ENCODE results near the gene HOTAIR.

The HOTAIR gene

DNA sequence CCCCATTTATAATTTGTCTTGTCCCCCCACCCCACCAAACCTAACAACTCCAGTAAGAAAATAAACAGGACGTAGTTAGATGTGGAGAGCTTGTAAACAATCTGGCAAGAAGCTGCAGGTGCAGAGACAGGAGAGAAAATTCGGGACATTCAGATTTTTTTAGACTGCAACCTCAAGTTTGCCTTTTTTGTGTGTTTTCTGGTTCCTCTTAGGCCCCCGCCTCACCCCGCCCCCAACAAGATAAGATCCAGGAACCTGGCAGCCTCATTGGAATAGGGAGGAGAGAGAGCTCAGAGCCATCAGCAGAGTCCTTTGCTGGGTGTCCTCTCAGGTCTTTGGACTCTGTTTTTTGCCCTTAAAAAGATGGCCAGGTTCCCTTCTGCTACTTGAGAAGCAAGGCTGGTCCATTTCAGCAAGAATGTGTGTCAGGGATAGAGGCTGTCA lies 13.1 kb upstream of the HOTAIR start:
- no peak overlapping the region for H3K4me3 ChIP-seq (ENCODE audit: low read length)
- DNase-seq (ENCODE audit: low read depth), result no peak
- TF ChIP-seq, protein P1, sequence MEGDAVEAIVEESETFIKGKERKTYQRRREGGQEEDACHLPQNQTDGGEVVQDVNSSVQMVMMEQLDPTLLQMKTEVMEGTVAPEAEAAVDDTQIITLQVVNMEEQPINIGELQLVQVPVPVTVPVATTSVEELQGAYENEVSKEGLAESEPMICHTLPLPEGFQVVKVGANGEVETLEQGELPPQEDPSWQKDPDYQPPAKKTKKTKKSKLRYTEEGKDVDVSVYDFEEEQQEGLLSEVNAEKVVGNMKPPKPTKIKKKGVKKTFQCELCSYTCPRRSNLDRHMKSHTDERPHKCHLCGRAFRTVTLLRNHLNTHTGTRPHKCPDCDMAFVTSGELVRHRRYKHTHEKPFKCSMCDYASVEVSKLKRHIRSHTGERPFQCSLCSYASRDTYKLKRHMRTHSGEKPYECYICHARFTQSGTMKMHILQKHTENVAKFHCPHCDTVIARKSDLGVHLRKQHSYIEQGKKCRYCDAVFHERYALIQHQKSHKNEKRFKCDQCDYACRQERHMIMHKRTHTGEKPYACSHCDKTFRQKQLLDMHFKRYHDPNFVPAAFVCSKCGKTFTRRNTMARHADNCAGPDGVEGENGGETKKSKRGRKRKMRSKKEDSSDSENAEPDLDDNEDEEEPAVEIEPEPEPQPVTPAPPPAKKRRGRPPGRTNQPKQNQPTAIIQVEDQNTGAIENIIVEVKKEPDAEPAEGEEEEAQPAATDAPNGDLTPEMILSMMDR (conservative IDR thresholded peaks at IDR 0.05; ENCODE audit: low read depth, low read length), result no peak

DNA sequence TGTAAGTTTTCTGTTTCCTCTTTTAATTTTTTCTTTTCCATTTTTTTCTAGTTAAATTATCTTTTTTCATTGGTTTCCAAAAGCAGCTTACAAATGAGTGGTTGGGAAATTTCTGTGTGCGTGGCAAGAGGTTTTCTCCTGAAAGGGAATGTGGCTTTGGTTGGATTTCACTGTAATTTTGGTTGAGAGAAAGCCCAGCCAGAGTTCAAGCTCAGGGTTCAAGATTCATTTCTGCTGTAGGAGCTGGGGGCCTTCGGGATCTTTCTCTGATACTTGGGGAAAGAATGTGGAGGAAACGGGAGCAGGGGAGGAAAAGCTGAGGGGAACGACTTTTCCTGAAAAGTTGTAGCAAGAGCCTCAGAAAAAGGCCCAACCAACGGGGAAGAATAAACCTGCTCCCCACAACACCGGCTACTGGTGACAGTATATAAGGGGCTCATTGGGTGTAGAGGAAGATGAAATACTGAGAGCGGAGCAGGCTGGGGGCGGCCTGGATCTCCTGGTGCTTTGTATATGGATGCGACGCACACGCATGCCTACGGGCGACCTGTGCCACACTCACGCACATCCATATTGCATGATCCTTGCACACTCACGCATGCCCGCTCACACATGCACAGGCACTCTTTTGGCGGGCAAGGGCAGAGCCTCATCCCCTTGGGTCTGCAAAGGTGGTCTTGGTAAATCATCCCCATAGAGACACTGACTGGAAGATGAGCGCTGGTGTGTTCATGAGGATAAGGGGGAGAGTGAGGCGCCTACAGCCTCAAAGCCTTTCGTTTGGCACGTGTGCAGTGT lies 12.1 kb upstream of the HOTAIR start:
- TF ChIP-seq, protein P1 (conservative IDR thresholded peaks at IDR 0.05; ENCODE audit: low read depth, low read length), result no peak
- no peak for DNase-seq (ENCODE audit: low read depth)
- no peak overlapping the region for H3K4me3 ChIP-seq (ENCODE audit: low read length)

DNA sequence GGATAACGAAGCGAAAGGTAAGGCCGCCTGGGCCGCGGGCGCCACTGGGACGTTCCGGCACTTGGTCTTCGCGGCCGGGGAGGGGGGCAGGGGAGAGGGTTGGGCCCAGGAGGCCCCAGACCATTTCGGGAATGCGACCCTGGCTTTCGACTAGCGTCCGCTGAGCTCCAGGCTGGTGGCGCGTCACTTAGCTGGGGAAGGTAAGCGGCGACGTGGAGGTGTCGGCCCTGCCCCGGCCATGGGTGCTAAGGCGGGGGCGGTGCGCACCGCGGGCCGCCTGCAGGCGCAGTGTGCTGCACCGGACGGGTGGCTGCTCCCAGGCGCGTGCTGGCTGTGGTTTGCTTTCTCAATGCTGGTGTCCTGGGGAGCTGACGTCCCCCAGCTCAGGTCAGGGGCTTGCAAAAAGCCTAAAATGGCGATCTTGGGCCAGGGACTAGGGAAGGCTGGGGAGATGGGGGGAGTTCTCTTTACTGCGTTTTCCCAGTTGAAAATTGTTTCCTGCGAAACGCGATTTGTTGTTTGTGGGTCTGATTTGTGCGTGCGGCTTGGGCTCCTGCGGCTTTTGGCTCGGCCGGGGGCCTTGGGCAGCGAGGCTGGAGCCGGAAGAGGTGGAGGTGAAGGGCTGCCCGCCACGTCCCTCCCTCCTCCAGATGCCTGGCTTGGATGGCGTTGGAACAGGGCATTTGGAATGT lies 11.4 kb upstream of the HOTAIR start:
- H3K4me3 ChIP-seq (ENCODE audit: low read length), result no peak overlapping the region
- no peak for DNase-seq (ENCODE audit: low read depth)
- TF ChIP-seq, protein P1 (conservative IDR thresholded peaks at IDR 0.05; ENCODE audit: low read depth, low read length), result no peak

DNA sequence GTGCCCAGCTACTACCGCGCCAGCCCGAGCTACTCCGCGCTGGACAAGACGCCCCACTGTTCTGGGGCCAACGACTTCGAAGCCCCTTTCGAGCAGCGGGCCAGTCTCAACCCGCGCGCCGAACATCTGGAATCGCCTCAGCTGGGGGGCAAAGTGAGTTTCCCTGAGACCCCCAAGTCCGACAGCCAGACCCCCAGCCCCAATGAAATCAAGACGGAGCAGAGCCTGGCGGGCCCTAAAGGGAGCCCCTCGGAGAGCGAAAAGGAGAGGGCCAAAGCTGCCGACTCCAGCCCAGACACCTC lies 10.9 kb upstream of the HOTAIR start:
- DNase-seq (ENCODE audit: low read depth), result no peak
- no peak overlapping the region for H3K4me3 ChIP-seq (ENCODE audit: low read length)
- TF ChIP-seq, protein P1 (conservative IDR thresholded peaks at IDR 0.05; ENCODE audit: low read depth, low read length), result no peak

DNA sequence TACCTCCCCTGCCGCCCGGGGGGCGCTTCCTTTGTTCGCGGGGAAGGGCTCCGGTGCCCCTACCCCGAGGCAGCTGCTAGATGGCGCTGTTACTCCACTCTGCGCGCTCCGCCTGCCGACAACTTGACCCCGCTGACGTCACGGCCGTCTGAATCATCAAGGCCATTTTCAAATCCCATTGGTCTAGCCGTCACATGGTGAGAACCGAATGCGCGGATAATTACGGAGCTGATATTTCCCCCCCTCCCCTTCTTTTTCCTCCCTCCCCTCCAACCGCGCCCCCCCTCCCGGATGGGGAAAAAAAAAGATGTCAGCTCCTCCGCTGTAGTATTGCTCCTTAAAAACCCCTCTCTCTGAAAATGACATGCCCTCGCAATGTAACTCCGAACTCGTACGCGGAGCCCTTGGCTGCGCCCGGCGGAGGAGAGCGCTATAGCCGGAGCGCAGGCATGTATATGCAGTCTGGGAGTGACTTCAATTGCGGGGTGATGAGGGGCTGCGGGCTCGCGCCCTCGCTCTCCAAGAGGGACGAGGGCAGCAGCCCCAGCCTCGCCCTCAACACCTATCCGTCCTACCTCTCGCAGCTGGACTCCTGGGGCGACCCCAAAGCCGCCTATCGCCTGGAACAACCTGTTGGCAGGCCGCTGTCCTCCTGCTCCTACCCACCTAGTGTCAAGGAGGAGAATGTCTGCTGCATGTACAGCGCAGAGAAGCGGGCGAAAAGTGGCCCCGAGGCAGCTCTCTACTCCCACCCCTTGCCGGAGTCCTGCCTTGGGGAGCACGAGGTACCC lies 10.3 kb upstream of the HOTAIR start, which contains the start of gene HOXC10:
TSS of gene HOXC10 (plus strand) at position 246 of the 791 bp plus-strand sequence. CDS start at position 360, 114 bp downstream.
- DNase-seq (ENCODE audit: low read depth), result peak; percentile 5
- H3K4me3 ChIP-seq (ENCODE audit: low read length), result no peak within 1 kb of the TSS
- TF ChIP-seq, protein P1 (conservative IDR thresholded peaks at IDR 0.05; ENCODE audit: low read depth, low read length), result peak; percentile 49

DNA sequence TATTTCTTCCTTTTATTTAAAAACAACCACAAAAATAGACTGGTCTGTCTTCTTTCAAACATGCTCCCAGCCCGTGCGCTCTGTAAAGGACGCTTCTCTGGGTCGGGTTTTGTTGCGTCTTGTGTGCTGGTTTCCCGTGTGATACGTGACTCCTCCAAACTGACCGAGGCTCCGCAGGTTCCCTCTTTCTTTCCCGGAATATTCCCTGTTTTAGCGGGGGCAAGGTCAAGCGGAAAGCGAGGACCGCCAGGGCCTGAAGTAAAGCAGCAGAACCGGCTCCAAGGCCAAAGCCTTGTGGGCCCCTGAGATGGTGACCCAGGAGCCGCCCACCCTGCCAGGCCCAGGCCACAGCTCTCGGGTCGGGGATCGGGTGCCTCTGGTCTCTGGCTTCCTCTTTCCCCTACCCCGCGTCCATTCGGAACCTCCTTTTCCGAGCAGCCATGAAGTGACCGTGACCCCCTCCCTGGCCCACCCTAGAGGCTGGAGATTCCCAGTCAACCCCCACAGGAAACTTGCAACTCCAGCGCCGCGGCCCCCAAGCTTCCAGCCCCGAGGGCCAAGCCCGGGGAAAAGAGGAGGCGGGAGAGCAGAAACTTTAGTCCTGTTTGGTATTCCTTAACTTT lies 9.3 kb upstream of the HOTAIR start:
- no peak overlapping the region for H3K4me3 ChIP-seq (ENCODE audit: low read length)
- no peak for DNase-seq (ENCODE audit: low read depth)
- TF ChIP-seq, protein P1 (conservative IDR thresholded peaks at IDR 0.05; ENCODE audit: low read depth, low read length), result no peak

Data from retinal pigment epithelial cell (primary cell).